SK-N-MC (cell line): ENCODE results near the gene KRT35.

ENCODE experiments used
- DNase-seq: peaks from one replicate; pipeline ENCODE4 v3.0.0-alpha.2; 2011; ENCODE audit warnings: low read depth, low spot score
- H3K27ac ChIP-seq: fragments of 200-600 bp; sonication (generic); 2 replicates; pipeline ENCODE4 v1.5.1; 2016; ENCODE audit warnings: mixed run types
- H3K36me3 ChIP-seq: fragments of 200-600 bp; sonication (generic); 2 replicates; pipeline ENCODE4 v1.6.1; 2017; ENCODE audit warnings: antibody characterized with exemption, low read length, mixed read lengths; ENCODE audit not compliant: insufficient read depth
- H3K4me3 ChIP-seq: fragments of 200-600 bp; sonication (generic); 2 replicates; pipeline ENCODE4 v1.5.1; 2016
- H3K9ac ChIP-seq: fragments of 200-600 bp; sonication (generic); 2 replicates; pipeline ENCODE4 v1.8.0; 2017; ENCODE audit warnings: mixed run types, mixed read lengths; ENCODE audit not compliant: insufficient read length
- H3K9me3 ChIP-seq: fragments of 200-600 bp; sonication (generic); 2 replicates; pipeline ENCODE4 v1.6.1; 2017; ENCODE audit warnings: low read depth, mild to moderate bottlenecking, antibody characterized with exemption, low read length, moderate library complexity, mixed read lengths
- EZH2 ChIP-seq: fragments of 200-600 bp; sonication (generic); IDR thresholded peaks from one replicate; pipeline ENCODE4 v1.6.1; 2017; ENCODE audit warnings: antibody characterized with exemption
- FOXP2 ChIP-seq: optimal IDR thresholded peaks from 2 replicates; pipeline ENCODE3; 2011; ENCODE audit warnings: mild to moderate bottlenecking, moderate library complexity; ENCODE audit not compliant: insufficient read depth; ENCODE audit errors: extremely low read length, control extremely low read depth
- POLR2AphosphoS5 ChIP-seq: IDR thresholded peaks from 2 replicates; pipeline ENCODE4 v1.6.1; 2012; ENCODE audit warnings: mild to moderate bottlenecking, low read depth, low read length, borderline replicate concordance

The KRT35 gene

GRCh38 chr17:41481036-41481435 is at the start of gene KRT35:
Gene KRT35, minus strand, starts transcription at chr17:41481151. Its CDS starts 54 bp downstream, at chr17:41481097.
- Histone ChIP-seq H3K9me3 (no peaks in the 10 kb centered on the region), H3K9ac (no peak within 1 kb of the TSS), H3K36me3 (no peaks in the 10 kb centered on the region), H3K4me3 (no peak within 1 kb of the TSS), H3K27ac (no peak within 1 kb of the TSS)
- no peak for DNase-seq
- TF ChIP-seq POLR2AphosphoS5: no peak
- no peak for TF ChIP-seq EZH2
- TF ChIP-seq FOXP2: no peak

- Histone ChIP-seq H3K9ac (no peak overlapping the region), H3K27ac (no peak overlapping the region), H3K9me3 (no peaks in the 10 kb centered on the region), H3K36me3 (no peaks in the 10 kb centered on the region), H3K4me3 (no peak overlapping the region)
- DNase-seq: no peak
- TF ChIP-seq FOXP2: no peak
- no peak for TF ChIP-seq POLR2AphosphoS5
- no peak for TF ChIP-seq EZH2
Observed at GRCh38 chr17:41530062-41531048, 49.4 kb upstream of the KRT35 start.

GRCh38 chr17:41529491-41529915 is 48.6 kb upstream of the KRT35 start:
- DNase-seq: no peak
- H3K9me3 ChIP-seq: no peaks in the 10 kb centered on the region
- H3K36me3 ChIP-seq: no peaks in the 10 kb centered on the region
- no peak overlapping the region for H3K4me3 ChIP-seq
- H3K9ac ChIP-seq: no peak overlapping the region
- no peak for TF ChIP-seq FOXP2
- TF ChIP-seq POLR2AphosphoS5: no peak
- no peak for TF ChIP-seq EZH2
- H3K27ac ChIP-seq: no peak overlapping the region

GRCh38 chr17:41528959-41529353 is 48.0 kb upstream of the KRT35 start:
- TF ChIP-seq FOXP2 (no peak), EZH2 (no peak), POLR2AphosphoS5 (no peak)
- Histone ChIP-seq H3K9me3 (no peaks in the 10 kb centered on the region), H3K27ac (no peak overlapping the region), H3K4me3 (no peak overlapping the region), H3K9ac (no peak overlapping the region), H3K36me3 (no peaks in the 10 kb centered on the region)
- DNase-seq: no peak

- H3K4me3 ChIP-seq: no peak overlapping the region
- no peaks in the 10 kb centered on the region for H3K36me3 ChIP-seq
- H3K9me3 ChIP-seq: no peaks in the 10 kb centered on the region
- no peak overlapping the region for H3K9ac ChIP-seq
- DNase-seq: no peak
- no peak overlapping the region for H3K27ac ChIP-seq
- TF ChIP-seq POLR2AphosphoS5 (no peak), FOXP2 (no peak), EZH2 (no peak)
Observed at GRCh38 chr17:41527063-41528023, 46.4 kb upstream of the KRT35 start.

- Histone ChIP-seq H3K36me3 (no peaks in the 10 kb centered on the region), H3K27ac (no peak overlapping the region), H3K9me3 (no peaks in the 10 kb centered on the region), H3K4me3 (no peak overlapping the region), H3K9ac (no peak overlapping the region)
- no peak for DNase-seq
- TF ChIP-seq FOXP2: no peak
- TF ChIP-seq EZH2: no peak
Observed at GRCh38 chr17:41524261-41524660, 43.3 kb upstream of the KRT35 start.

- H3K36me3 ChIP-seq: no peaks in the 10 kb centered on the region
- TF ChIP-seq FOXP2: no peak
- TF ChIP-seq POLR2AphosphoS5: no peak
- TF ChIP-seq EZH2: no peak
- DNase-seq: no peak
- H3K4me3 ChIP-seq: no peak overlapping the region
- H3K27ac ChIP-seq: no peak overlapping the region
- no peaks in the 10 kb centered on the region for H3K9me3 ChIP-seq
- H3K9ac ChIP-seq: no peak overlapping the region
Observed at GRCh38 chr17:41523787-41524186, 42.8 kb upstream of the KRT35 start.

- H3K27ac ChIP-seq: no peak overlapping the region
Observed at GRCh38 chr17:41523225-41523593, 42.3 kb upstream of the KRT35 start.

More at GRCh38 chr17:41523225-41523593, 42.3 kb upstream of the KRT35 start:
- no peak for DNase-seq
- no peak overlapping the region for H3K4me3 ChIP-seq
- H3K9ac ChIP-seq: no peak overlapping the region
- H3K9me3 ChIP-seq: no peaks in the 10 kb centered on the region
- no peaks in the 10 kb centered on the region for H3K36me3 ChIP-seq
- TF ChIP-seq POLR2AphosphoS5 (no peak), EZH2 (no peak), FOXP2 (no peak)
